HG03520 (cell line): ENCODE results near the gene SLC35E1.

Source experiments
- ATAC-seq: cut with Tn5 transposase; IDR thresholded peaks from one replicate; pipeline ENCODE4 v1.9.1; 2021; ENCODE audit warnings: mild to moderate bottlenecking, moderate library complexity; ENCODE audit not compliant: unreplicated experiment

Gene SLC35E1

DNA sequence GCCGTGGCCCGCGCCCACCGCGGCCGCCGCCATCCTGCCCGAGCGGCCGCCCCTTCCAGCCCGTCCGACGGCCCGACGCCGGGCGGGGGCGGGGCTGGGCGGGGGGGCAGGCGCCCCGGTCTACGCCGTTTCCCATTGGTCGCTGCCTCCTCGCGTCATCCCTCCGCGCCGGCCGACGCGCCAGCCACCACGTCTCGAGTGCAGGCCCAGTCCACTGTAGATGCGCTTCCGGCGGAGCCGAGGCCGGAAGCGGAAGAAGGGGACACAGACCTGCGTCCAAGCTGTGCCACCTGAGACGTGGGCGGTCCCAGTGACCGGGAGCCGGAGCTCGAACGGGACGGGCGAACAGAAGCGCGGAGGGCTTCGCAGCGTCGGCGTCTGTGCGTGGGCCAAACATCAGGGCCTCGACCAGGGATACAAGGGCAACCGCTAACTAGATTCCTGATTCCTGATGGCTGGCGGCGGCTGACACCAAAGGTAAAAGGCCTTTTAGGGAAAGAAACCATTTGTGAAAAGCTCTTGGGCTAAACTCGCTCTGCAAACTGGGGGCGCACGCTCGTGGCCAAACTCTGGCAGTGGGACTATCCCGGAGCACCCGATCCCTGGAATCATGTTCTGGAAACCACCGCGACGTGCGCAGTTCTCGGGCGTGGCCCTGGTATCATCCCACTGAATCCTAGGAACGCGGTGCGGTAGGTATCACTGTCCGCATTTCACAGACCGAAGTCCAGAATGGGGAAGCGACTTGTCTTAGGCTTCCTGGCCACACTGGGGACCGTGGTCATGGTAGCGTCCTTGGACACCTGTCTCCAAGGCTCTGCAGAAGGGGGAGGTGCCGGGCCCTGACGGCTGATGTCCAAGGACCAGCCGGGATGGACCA lies at the start of gene SLC35E1:
Gene SLC35E1, minus strand, starts transcription at position 84 of the 880 bp plus-strand sequence. Its CDS starts 51 bp downstream, at position 33.
- ATAC-seq = peak; percentile 82

DNA sequence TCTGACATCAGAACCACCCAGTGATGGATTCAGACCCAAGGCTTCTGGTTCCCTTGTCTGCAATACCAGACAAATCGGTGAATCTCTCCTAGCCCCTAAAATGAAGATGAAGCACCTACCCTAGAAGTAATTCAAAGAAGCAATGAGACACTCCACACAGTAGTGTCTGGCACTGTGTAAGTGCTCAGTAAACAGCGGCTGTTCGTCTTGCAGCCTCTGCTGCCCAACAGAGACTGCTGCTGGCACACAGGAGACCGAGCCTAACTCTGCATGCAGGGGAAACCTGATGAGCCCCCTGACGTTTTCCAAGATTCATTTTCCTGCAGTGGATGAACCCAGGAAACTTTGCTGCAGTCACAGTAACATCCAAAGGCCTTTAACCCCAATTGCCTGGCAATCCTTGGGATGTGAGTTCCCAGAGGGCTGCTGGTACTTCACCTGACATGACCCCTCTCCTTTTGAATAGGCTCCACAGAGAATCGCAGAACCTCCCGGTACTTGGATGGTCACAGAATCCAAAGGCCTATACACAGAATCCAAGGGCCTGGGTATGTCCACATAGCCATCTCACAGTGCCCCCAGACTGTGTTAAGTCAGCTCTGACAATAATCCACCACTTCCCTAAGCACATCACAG lies 49.1 kb upstream of the SLC35E1 start:
- ATAC-seq = no peak

DNA sequence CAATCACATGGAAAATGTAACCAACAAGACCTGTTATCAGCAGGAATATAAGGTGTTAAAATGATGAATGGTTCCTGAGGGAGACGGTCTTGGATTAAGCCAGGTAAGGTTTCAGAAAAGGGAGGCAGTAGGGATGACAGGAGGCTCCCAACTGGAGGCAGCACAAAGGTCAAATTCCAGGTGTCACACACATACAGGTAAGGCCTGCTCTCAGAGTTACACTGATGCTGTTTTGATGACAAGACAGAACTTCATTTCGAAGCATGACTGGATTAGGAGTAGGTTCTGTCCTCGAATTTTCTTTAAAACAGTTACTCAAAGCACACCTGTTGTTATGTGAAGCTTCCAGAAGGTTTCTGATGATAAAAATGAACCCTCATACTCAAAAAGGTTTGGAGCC lies 48.4 kb upstream of the SLC35E1 start:
- ATAC-seq = no peak

DNA sequence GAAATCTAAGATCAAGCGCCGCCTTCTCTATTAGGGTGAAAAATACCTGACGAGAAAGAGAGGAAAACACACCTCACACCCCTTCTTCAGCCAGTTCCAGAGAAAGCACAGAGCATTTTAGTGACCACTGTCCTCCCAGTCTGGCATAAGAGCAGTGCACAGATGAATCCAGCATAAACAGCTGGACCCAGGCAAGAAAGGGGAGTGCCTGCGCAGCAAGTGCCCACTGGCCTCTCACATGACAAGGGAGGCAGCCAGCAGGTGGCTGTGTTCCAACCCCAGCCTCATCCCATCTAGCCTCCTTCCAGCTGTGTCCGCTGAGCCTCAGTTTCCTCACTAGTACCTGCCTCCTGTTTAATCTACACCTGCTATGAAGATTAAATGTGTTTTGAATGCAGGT lies 47.8 kb upstream of the SLC35E1 start:
- no peak for ATAC-seq

DNA sequence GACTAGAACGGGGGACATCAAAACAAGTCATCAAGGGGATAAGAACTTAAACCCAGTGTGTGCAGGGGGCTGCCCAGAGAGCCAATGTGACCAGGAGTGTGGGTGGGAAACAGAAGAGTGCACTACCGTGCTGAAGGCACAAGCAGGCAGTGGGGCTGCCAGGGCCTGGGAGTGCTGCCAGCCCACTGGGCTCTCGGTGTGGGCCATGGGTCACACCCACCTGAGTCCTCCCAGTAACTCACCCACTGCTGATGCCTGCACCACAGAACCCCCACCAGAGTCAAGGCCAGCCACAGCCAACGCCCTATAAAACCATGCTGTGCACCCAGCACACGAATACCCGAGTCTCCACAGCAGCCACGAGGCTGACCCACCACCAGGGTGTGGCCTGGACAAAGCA lies 47.2 kb upstream of the SLC35E1 start:
- no peak for ATAC-seq

DNA sequence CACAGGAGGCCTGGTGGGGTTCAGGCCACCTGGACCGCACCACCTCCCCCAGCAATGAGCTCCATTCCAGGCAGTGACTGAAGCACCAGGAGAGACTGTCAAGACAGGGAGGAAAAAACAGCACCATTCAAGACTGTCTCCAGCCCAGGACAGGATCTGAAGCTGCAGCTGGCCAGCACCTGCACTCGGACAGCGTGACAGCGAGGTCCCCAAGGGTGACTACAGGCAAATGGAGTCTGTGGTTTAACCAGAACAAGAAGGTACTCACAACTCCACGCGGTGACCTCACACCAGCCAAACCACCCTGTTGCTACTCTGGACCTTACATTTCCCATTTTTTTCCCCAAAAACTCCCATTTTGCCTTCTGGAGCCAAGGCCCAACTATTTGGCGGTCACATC lies 46.0 kb upstream of the SLC35E1 start:
- no peak for ATAC-seq

DNA sequence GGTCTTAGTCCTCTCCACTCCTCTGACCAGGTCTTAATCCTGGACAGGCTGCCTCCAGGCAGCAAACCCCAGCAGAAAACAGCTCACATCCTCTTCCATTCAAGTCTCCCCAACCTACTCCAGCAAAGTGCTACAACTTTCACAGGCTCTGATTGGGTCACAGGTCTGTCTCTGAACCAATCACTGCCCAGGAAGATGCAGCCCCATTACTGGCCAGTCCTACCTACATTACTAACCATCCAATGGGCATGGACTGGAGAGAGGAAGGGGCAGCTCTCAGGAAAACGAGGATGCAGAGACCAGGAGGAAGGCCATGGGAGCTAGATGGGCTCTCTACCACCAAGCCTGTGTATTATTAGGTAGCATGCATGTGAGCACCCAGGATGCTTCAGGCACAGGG lies 43.6 kb upstream of the SLC35E1 start:
- ATAC-seq = no peak

DNA sequence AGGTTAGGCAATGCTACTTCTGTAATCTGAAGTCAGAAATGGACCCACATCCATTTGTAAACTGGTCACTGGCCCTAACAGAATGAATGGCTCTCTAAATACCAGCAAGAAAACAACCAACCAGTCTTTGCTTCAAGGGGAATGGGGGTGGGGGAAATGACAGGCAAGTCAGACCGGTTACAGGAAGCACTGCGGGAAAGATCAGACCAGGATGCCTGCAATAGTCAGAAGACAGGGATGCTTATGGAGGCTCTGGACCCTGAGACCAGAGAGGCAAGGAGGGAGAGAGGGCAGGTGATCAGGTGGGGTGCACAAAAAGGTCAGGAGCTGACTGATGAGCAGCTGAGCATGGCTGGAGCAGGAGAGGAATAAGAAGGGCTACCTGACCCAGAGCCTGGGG lies 42.7 kb upstream of the SLC35E1 start:
- no peak for ATAC-seq

DNA sequence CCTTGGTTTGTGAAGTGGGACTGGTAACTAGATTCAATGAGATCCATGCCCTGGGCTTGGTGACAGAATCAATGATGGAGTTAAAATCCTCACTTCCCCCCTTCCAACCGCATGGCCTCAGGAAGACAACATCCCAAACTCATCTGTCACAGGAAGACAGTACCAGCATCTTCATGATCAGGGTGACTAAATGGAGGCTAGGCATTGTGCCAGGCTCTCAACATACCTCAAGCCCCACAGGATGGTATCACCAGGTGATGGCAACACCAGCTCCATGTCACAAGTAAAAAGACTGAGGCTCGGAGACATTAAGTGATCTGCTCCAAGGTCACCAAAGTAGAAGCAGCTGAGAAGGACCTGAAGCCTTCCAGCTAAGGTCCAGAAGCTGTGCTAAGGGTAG lies 41.6 kb upstream of the SLC35E1 start:
- ATAC-seq = no peak

DNA sequence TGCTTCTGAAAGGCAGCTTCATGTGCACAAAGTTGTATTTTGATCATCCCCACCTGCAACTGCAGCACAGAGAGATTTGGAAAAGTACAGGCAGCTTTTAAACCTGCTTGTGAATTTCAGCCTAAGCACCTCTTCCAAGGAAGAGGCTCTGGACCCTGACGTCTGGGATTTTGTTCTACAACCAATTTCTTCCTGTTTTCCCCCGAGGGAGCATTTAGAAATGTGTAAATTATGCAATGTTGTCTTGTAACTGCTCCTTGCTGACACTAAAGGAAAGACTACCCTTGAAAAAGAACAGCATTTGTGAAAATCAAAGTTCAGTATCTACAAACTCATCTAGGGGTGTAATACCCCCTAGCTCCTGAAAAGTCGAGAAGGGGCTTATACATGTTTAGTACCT lies 40.4 kb upstream of the SLC35E1 start:
- ATAC-seq = no peak

DNA sequence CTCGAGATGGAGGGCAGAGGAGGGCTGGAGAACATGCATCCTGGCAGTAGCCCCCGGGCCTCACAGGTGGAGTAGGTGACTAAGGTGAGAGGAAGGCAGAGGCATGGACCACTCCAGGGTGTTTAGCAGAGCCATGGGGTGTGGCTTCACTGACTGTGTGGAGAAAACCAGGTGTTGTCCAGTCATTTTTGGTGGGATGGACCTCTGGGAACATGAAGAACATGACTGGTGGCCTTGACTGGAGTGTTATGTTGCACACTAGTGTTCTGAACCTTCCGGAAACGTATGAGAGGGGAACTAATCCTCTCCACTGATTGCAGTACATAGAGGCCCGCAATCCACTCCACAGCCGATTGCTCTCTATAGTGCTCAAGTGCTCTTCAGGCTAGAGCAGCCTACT lies 38.9 kb upstream of the SLC35E1 start:
- no peak for ATAC-seq

DNA sequence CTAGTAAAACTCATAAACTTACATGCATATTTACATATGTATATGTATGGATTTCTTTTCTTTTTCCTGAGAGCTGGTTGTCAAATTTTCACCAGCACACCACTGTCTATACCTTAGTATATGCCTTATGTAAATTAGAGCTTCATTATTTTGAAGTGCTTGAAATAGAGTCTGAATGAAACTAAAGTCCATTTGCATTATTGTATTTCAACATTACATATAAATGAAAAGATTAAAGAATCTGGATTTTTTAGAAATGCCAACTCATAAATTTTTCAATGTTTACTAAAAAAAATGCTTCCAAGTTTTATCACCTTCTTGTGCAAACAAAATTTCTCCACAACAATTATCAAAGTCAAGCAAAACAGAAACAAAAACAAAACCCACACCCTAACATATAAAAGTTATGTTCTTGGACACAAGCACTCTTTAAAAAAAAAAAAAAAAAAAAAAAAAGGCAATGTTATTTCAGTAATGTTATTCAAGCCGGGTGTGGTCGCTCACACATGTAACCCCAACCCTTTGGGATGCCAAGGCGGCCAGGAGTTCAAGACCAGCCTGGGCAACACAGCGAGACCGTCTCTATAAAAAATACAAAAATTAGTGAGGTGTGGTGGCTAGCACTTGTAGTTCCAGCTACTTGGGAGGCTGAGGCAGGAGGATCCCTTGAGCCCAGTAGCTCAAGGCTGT lies 37.4 kb upstream of the SLC35E1 start:
- no peak for ATAC-seq

DNA sequence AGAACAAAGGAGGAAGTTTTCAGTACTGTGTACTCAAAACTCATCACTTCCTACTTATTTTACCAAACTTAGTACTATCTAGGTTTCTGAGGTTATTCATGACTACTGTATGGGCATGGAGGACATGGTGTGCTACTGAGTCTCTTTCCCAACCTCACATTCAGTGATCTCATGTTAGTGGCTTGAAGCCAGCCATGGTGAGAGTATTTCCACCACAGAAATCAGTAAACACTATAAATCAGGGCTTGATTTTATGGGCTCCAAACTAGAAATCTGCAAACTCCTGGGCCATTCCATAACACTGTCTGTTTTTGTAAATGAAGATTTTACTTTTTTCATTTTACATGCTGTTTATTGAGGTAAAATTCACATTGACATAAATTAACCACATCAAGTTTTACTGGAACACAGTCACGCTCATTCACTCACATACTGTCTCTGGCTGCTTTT lies 36.1 kb upstream of the SLC35E1 start:
- ATAC-seq = no peak

DNA sequence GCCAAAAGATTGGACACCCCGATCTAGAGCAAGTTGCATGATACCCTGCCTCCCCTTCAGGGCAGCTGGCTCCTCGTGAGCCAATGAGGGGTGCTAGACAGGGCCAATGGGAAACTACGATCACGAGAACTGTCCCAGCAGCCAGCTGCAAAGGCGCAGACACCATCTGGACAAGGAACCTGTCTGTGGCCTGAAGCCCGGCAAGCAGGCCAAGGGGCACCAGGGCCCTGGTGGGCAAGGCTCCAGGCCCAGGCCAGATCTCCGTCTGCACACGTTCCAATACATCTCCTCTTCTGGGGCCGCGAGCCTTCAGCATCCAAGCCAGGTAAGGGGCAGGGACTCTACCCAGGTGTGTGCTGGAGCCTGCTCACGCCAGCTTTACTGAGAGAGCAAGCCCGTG lies 35.6 kb upstream of the SLC35E1 start:
- no peak for ATAC-seq

DNA sequence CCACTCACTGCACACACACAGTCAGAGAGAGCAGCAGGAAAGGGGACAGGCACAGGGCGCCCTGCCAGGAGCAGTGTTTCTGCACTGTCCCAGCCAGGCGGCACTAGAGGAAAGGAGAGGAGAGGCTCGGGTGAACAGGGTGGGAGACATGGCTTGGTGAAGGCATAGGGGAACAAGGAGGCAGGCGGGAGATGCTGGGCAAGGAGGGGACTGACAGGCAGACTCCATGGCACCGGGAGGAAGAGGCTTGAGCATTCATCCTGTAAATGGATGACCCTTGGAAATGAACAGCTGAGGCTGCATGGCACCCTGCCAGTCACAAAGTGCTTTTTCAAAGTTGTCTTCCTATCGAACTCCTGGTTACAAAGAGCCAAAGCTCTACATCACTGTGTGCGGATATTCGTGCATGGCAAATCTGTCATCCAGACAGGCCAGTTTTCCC lies 33.4 kb upstream of the SLC35E1 start:
- ATAC-seq = no peak

DNA sequence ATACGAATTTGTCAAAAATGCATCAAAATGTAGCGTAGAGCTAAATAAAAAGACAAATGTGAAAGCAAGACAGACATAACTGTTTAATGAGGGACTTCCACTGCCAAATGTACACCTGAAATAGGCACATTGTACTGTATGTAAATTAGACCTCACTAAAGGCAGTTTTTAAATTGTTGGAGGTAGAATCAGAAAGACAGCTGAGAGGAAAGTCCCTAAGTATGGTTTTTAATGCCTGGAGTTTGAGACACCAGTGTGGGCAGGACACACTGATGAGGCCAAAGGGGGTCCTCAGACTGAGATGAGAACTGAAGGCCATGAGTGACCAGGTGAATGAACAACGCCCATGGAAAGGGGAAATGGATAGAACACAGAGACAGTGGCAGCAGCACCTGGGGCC lies 32.9 kb upstream of the SLC35E1 start:
- no peak for ATAC-seq

DNA sequence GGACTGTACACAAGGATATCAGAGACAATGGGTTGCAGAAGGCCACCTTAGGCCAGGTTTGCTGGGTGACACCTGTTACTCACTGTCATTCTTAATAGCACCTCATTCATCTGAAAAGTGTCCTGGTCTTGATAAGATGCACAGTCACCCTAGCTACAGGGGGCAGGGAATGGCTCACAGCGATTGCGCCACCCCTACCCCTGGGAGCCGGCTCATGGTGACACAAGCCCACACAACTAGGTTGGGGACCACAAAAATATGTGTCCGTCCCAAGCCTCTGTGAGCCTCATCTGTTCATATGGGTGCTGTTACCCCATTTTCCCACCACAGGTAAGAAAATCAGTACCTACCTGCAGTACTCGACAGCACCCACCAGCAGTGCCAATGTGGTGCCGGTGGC lies 32.4 kb upstream of the SLC35E1 start:
- no peak for ATAC-seq

DNA sequence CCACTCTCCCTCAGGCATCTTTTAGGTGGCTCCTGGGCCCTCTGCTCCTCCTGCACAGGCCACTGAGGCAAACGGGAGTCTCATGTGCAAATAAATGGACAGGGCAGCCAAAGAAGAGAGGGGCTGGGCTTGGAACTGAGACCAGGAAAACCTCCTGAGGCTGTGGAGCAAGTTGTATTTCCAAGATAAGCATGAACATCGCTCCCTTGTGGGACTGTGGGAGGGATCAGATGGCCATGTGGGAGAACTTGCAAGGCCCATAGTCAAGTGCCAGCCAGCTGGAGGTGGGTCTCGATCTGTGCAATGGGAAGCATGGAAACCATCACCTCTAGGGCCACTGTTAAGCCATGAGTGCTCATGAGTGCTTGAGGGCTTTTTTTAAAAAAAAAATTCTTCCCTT lies 30.9 kb upstream of the SLC35E1 start:
- no peak for ATAC-seq

DNA sequence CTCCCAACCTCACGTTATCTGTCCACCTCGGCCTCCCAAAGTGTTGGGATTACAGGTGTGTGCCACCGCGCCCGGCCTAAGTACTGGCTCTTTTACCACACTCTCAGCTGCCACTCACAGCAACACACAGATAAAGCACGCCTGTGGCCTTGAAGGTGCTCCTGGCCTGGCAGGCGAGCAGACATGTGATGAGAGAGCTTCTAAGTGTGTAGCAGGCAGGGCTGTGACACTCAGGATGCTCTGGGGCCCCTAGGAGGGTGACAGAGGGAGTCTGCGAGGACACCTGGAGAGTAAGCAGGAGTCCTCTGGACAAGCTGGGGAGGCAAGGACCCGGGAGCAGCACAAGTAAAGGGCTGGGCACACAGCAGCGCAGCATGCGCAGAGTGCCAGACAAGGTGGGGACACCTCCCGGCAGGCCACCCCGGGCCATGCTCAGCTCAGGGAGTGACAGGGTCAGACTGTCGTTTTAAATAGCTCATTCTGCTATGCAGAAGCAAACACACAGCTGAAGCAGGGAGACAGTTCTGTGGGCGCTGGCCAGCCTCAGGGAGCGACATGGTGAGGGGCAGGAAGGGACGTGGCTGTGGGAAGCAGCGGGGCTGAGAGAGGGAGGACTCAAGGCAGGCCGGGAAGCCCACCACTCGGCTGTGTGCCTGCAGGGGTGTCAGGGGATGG lies 29.3 kb upstream of the SLC35E1 start:
- no peak for ATAC-seq

DNA sequence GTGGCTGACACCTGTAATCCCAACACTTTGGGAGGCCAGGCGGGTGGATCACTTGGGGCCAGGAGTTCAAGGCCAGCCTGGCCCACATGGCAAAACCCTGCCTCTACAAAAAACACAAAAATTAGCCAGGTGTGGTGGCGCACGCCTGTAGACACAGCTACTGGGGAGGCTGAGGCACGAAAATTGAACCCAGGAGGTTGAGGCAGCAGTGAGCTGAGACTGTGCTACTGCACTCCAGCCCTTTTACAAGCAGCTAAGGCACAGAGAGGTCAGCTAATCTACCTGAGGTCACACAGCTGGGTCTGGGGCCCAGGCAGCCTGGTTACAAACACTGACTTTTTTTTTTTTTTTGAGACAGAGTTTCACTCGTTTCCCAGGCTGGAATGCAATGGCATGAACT lies 28.6 kb upstream of the SLC35E1 start:
- no peak for ATAC-seq

DNA sequence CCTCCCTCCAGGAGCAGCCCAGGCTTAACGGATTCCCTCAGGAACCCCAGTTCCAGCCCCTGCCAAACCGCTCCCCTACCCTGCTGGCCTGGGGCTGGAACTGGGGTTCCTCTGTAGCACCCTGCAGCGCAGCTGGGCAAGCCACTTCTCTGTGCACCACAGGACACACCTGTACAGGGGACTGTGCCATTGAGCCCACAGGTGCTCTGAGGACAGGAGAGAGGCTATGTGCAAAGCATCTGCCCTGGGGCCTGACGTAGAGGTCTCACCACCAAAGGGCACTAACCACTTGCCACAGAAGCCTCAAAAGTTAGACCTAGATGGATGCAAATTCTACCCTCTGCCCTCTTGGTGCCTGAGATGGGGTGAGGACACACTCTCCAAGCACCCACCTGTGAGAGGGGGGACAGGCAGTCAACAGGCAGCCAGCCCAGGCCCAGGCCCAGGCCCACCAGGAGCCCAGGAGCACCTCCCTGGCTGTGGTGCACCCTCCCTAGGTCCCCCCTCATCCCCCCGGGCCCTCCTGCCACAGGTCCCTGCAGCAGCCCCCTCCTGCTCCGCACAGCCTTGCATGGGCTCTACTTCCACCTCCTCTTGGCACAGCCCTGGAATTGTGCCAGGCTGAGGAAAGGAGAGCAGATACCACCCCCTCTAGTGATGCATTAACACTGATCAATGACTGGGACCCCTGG lies 27.6 kb upstream of the SLC35E1 start:
- ATAC-seq = no peak
